Ectodermal cell (in vitro differentiated cells): ENCODE results near the gene TP53TG3C. TPM values are rescaled to one million over a fixed set of nuclear protein-coding genes. Genes with fewer than 3 reads are reported as not detected.
"Not testable (repeated sequence)": the region's sequence is repeated elsewhere in the genome, so short reads cannot be mapped to it uniquely, and the experiment has no call there.

ENCODE experiments used
- H3K27ac ChIP-seq: 2 replicates; pipeline ENCODE4 v1.7.0; 2013; ENCODE audit warnings: mild to moderate bottlenecking, low read depth, low read length; ENCODE audit not compliant: insufficient read depth, poor library complexity, severe bottlenecking
- H3K27me3 ChIP-seq: 2 replicates; pipeline ENCODE4 v1.7.0; 2013; ENCODE audit warnings: mild to moderate bottlenecking, low read length; ENCODE audit not compliant: insufficient read depth, control insufficient read depth, poor library complexity, severe bottlenecking
- H3K36me3 ChIP-seq: one replicate; pipeline ENCODE4 v1.7.0; 2013; ENCODE audit warnings: low read length; ENCODE audit not compliant: control insufficient read depth, insufficient read depth
- H3K4me1 ChIP-seq: one replicate; pipeline ENCODE4 v1.7.0; 2013; ENCODE audit warnings: low read length; ENCODE audit not compliant: control insufficient read depth, insufficient read depth
- H3K4me3 ChIP-seq: 2 replicates; pipeline ENCODE4 v1.7.0; 2013; ENCODE audit warnings: low read depth, low read length, control low read depth; ENCODE audit not compliant: insufficient read depth
- H3K9me3 ChIP-seq: 2 replicates; pipeline ENCODE4 v1.7.0; 2013; ENCODE audit warnings: mild to moderate bottlenecking, low read length, moderate library complexity; ENCODE audit not compliant: control insufficient read depth
- WGBS, 2 experiments: methylation state at CpG; one replicate each; pipeline ENCODE4 v1.1.7; 2013; ENCODE audit warnings: missing lambda C conversion rate in 2 of 2; 5-methylcytosine and 5-hydroxymethylcytosine counted together
- polyA plus RNA-seq, 4 experiments: library from polyadenylated mRNA; stranded (reverse); fragments of 50-300 nt; gene quantifications; one replicate each; pipeline ENCODE4 v1.2.3, GENCODE V29; 2013

Gene TP53TG3C, protein sequence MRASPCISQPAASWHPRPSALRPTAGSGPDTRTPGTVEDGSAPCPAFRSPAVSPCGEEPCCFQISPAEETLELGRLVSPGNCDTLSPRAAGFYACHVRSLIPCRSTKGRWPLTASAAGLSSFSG
- polyA plus RNA-seq (2013, experiment 1 of 4) = not detected
- not detected for polyA plus RNA-seq (2013, experiment 2 of 4)
- polyA plus RNA-seq (2013, experiment 3 of 4) = not detected
- not detected for polyA plus RNA-seq (2013, experiment 4 of 4)

DNA sequence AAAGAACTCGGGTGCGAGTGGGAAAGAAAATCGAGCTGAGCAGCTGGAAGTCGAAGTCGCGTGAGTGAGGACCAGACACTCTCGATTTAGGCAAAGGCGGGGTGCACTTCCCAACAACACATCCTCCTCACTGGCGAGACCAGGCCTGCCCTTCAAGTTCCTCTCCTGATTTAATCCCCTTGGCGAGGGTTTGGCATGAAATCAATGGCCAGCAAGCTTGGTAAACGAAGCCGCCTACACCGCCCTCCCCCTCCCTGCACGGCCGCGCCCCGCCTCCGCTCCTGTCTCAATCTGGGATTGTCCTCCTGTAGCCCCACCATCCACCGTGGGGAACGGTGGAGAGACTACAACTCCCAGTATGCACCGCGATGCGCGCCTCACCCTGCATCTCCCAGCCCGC lies at the start of gene TP53TG3C:
TSS of gene TP53TG3C (plus strand) at position 301 of the 400 bp plus-strand sequence. CDS start at position 369, 68 bp downstream.
- H3K4me1 ChIP-seq, H3K36me3 ChIP-seq, H3K27me3 ChIP-seq, H3K9me3 ChIP-seq, H3K27ac ChIP-seq, H3K4me3 ChIP-seq: not testable (repeated sequence)
- no CpG with 5 or more reads among the region's 25 CpGs for WGBS, 2 experiments
